Measurements from ENCODE around the gene HAPLN2.

GRCh38 chr1:156654700-156655099, 35.5 kb downstream of the HAPLN2 start:
- TF ChIP-seq POLR2A (IDR thresholded peaks at IDR 0.05) = no peak
- no peak for TF ChIP-seq CTCF (IDR thresholded peaks at IDR 0.05)
